Measurements from ENCODE around the gene LRP4. TPM values are rescaled to one million over a fixed set of nuclear protein-coding genes. Genes with fewer than 3 reads are reported as not detected.
"Not testable (repeated sequence)": the region's sequence is repeated elsewhere in the genome, so short reads cannot be mapped to it uniquely, and the experiment has no call there.

Gene LRP4
- 10 to 100 TPM in 4 of 7 donors, 1 to 10 TPM in 3; 4.4 to 20.6 (median 11.6) TPM for total RNA-seq
- polyA plus RNA-seq = 10 to 100 TPM in 1 of 2 donors, 1 to 10 TPM in 1; 5.4 to 16.2 TPM
- long read RNA-seq, donor 1, partial matches to known transcripts = 1 of 5 reads
- long read RNA-seq, donor 1, other reads (novel, unspliced or antisense) = 3 of 5 reads
- long read RNA-seq, donor 2 = 0 reads
- long read RNA-seq, donor 3, full-length matches to known transcripts = 3 of 13 reads
- long read RNA-seq, donor 3, partial matches to known transcripts = 5 of 13 reads
- long read RNA-seq, donor 3, other reads (novel, unspliced or antisense) = 5 of 13 reads

GRCh38 chr11:46918083-46918787, at the start of gene LRP4:
Gene LRP4, minus strand, starts transcription at chr11:46918550. Its CDS starts 171 bp downstream, at chr11:46918379.
- intact Hi-C loops (cut with DNase I) = no loop called here
- H3K4me1 ChIP-seq (ENCODE audit: insufficient read depth) = no peaks in the 10 kb centered on the region
- 0 to 2% (median 0%) methylated on average over 18 to 97 of the region's 97 CpGs for WGBS, 3 donors
- no peaks in the 10 kb centered on the region for H3K36me3 ChIP-seq
- no peaks in the 10 kb centered on the region for H3K27me3 ChIP-seq
- no peaks in the 10 kb centered on the region for H3K9me3 ChIP-seq
- peak within 1 kb of the TSS; percentile 77 for H3K4me3 ChIP-seq
- DNase-seq = peak; percentile 59 to 70 (median 66)
- TF ChIP-seq POLR2A (IDR thresholded peaks at IDR 0.05) = no peak
- TF ChIP-seq EP300 (IDR thresholded peaks at IDR 0.05) = no peak
- TF ChIP-seq CTCF (IDR thresholded peaks at IDR 0.05) = no peak
- peak within 1 kb of the TSS; percentile 23 to 56 for H3K27ac ChIP-seq

GRCh38 chr11:46967962-46968361, 49.6 kb upstream of the LRP4 start:
- Histone ChIP-seq H3K27me3 (no peaks in the 10 kb centered on the region), H3K4me1 (ENCODE audit: insufficient read depth) (no peaks in the 10 kb centered on the region), H3K4me3 (no peak overlapping the region), H3K27ac (no peak overlapping the region), H3K36me3 (no peaks in the 10 kb centered on the region), H3K9me3 (no peaks in the 10 kb centered on the region)
- no peak for TF ChIP-seq CTCF (IDR thresholded peaks at IDR 0.05)
- no peak for TF ChIP-seq EP300 (IDR thresholded peaks at IDR 0.05)
- 97 to 99% (median 98%) methylated on average over 2 of the region's 2 CpGs for WGBS, 3 donors
- no peak for DNase-seq
- intact Hi-C loops (cut with DNase I) = no loop called here

GRCh38 chr11:46966773-46967172, 48.4 kb upstream of the LRP4 start:
- H3K27ac ChIP-seq = no peak overlapping the region
- H3K4me3 ChIP-seq = no peak overlapping the region
- H3K9me3 ChIP-seq = no peaks in the 10 kb centered on the region
- WGBS, 3 donors = 43 to 48% (median 44%) methylated on average over 2 of the region's 2 CpGs
- no peak for TF ChIP-seq EP300 (IDR thresholded peaks at IDR 0.05)
- no peak for DNase-seq
- no peaks in the 10 kb centered on the region for H3K4me1 ChIP-seq (ENCODE audit: insufficient read depth)
- no peaks in the 10 kb centered on the region for H3K27me3 ChIP-seq
- no peaks in the 10 kb centered on the region for H3K36me3 ChIP-seq
- intact Hi-C loops (cut with DNase I) = no loop called here

GRCh38 chr11:46963844-46964243, 45.5 kb upstream of the LRP4 start:
- Histone ChIP-seq H3K4me1 (ENCODE audit: insufficient read depth) (no peaks in the 10 kb centered on the region), H3K27ac (no peak overlapping the region), H3K36me3 (no peaks in the 10 kb centered on the region), H3K4me3 (no peak overlapping the region), H3K9me3 (no peaks in the 10 kb centered on the region), H3K27me3 (no peaks in the 10 kb centered on the region)
- no peak for DNase-seq
- TF ChIP-seq CTCF (IDR thresholded peaks at IDR 0.05) (no peak), POLR2A (IDR thresholded peaks at IDR 0.05) (no peak), EP300 (IDR thresholded peaks at IDR 0.05) (no peak)
- 97 to 99% (median 99%) methylated on average over 3 of the region's 3 CpGs for WGBS, 3 donors
- intact Hi-C loops (cut with DNase I) = no loop called here

GRCh38 chr11:46961886-46962285, 43.5 kb upstream of the LRP4 start:
- H3K9me3 ChIP-seq; H3K27ac ChIP-seq; H3K4me3 ChIP-seq; H3K4me1 ChIP-seq (ENCODE audit: insufficient read depth); H3K27me3 ChIP-seq; H3K36me3 ChIP-seq; DNase-seq; intact Hi-C loops (cut with DNase I): not testable (repeated sequence)
- WGBS, 3 donors = 95 to 100% (median 99%) methylated on average over 3 of the region's 3 CpGs

Data from ovary (tissue), 10 donors.